Measurements from ENCODE around the gene COBL.

DNA sequence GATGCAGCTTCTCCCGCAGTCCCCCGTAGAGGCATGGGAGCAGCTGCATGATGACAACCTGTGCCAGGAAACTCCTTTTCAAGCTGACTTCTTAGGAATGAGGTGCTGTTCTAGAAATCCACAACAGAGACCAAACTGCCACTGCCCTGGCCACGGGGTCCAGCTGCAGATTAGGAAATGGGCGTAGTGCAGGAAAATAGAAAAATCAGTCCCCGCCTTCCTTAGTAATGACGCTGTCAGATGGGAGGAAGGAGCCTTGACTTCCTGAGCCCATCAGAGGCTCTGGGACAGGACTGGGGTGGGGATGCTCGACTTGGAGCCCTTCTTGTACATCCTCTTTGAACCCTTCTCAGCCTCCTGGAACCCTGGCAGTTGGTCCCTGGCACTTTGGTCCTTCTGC lies 306.1 kb downstream of the COBL start:
- TF ChIP-seq, protein P1, sequence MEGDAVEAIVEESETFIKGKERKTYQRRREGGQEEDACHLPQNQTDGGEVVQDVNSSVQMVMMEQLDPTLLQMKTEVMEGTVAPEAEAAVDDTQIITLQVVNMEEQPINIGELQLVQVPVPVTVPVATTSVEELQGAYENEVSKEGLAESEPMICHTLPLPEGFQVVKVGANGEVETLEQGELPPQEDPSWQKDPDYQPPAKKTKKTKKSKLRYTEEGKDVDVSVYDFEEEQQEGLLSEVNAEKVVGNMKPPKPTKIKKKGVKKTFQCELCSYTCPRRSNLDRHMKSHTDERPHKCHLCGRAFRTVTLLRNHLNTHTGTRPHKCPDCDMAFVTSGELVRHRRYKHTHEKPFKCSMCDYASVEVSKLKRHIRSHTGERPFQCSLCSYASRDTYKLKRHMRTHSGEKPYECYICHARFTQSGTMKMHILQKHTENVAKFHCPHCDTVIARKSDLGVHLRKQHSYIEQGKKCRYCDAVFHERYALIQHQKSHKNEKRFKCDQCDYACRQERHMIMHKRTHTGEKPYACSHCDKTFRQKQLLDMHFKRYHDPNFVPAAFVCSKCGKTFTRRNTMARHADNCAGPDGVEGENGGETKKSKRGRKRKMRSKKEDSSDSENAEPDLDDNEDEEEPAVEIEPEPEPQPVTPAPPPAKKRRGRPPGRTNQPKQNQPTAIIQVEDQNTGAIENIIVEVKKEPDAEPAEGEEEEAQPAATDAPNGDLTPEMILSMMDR (IDR thresholded peaks at IDR 0.05; ENCODE audit: extremely low read depth in 1 of 2, insufficient read depth in 1 of 2, low read depth in 1 of 2, low read length in 2 of 2): no peak
- TF ChIP-seq POLR2AphosphoS5 (IDR thresholded peaks at IDR 0.05; ENCODE audit: insufficient read depth, low read depth, low read length) (no peak), EZH2 (IDR thresholded peaks at IDR 0.05; ENCODE audit: borderline replicate concordance, low read depth, low read length, severe bottlenecking) (no peak), POLR2A (IDR thresholded peaks at IDR 0.05; ENCODE audit: low read depth, low read length) (no peak), FOS (IDR thresholded peaks at IDR 0.05; ENCODE audit: borderline replicate concordance, insufficient read depth, low read length) (no peak), JUN (IDR thresholded peaks at IDR 0.05; ENCODE audit: borderline replicate concordance, insufficient read depth, insufficient read length, low read depth) (no peak), MYC (IDR thresholded peaks at IDR 0.05; ENCODE audit: low read depth, low read length) (no peak)
- TF ChIP-seq, protein P2, sequence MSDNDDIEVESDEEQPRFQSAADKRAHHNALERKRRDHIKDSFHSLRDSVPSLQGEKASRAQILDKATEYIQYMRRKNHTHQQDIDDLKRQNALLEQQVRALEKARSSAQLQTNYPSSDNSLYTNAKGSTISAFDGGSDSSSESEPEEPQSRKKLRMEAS (IDR thresholded peaks at IDR 0.05; ENCODE audit: insufficient read depth, insufficient read length): no peak
